ENCODE data around the gene NOX3. TPM values are rescaled to one million over a fixed set of nuclear protein-coding genes. Genes with fewer than 3 reads are reported as not detected.

The NOX3 gene
- polyA plus RNA-seq, 1 donor from 2014 or later: 0.11 TPM

GRCh38 chr6:155432293-155432692 is 23.3 kb downstream of the NOX3 start:
- no peak overlapping the region for H2AFZ ChIP-seq (ENCODE audit: low read depth, low read length)
- H3F3A ChIP-seq (ENCODE audit: insufficient read depth, low read length, poor library complexity, severe bottlenecking): no peaks in the 10 kb centered on the region
- H3K27me3 ChIP-seq (ENCODE audit: insufficient read depth, low read depth, low read length): no peaks in the 10 kb centered on the region
- H3K79me2 ChIP-seq (replicated peaks; ENCODE audit: insufficient read depth, low read length): no peaks in the 10 kb centered on the region
- H3K9me3 ChIP-seq (ENCODE audit: low read length): no peaks in the 10 kb centered on the region
- no peak overlapping the region for H3K4me3 ChIP-seq (ENCODE audit: low read length)
- H3K9me2 ChIP-seq (ENCODE audit: insufficient read depth, low read length): no peaks in the 10 kb centered on the region
- no peak overlapping the region for H3K4me2 ChIP-seq (ENCODE audit: low read length)
- H3K9ac ChIP-seq (ENCODE audit: low read length): no peak overlapping the region
- no peaks in the 10 kb centered on the region for H3K36me3 ChIP-seq (ENCODE audit: insufficient read depth, low read length)
- TF ChIP-seq POLR2AphosphoS5 (IDR thresholded peaks at IDR 0.05): no peak
- no peak for TF ChIP-seq EP300 (conservative IDR thresholded peaks at IDR 0.05; ENCODE audit: poor library complexity, severe bottlenecking)
- no peak for TF ChIP-seq RAD21 (conservative IDR thresholded peaks at IDR 0.05)
- no peak for TF ChIP-seq EZH2 (IDR thresholded peaks at IDR 0.05; ENCODE audit: borderline replicate concordance, insufficient read depth, low read length, poor library complexity, severe bottlenecking)
- TF ChIP-seq REST (IDR thresholded peaks at IDR 0.05; ENCODE audit: borderline replicate concordance): no peak
- TF ChIP-seq SMC3 (conservative IDR thresholded peaks at IDR 0.05; ENCODE audit: poor library complexity): no peak
- TF ChIP-seq, protein P1, sequence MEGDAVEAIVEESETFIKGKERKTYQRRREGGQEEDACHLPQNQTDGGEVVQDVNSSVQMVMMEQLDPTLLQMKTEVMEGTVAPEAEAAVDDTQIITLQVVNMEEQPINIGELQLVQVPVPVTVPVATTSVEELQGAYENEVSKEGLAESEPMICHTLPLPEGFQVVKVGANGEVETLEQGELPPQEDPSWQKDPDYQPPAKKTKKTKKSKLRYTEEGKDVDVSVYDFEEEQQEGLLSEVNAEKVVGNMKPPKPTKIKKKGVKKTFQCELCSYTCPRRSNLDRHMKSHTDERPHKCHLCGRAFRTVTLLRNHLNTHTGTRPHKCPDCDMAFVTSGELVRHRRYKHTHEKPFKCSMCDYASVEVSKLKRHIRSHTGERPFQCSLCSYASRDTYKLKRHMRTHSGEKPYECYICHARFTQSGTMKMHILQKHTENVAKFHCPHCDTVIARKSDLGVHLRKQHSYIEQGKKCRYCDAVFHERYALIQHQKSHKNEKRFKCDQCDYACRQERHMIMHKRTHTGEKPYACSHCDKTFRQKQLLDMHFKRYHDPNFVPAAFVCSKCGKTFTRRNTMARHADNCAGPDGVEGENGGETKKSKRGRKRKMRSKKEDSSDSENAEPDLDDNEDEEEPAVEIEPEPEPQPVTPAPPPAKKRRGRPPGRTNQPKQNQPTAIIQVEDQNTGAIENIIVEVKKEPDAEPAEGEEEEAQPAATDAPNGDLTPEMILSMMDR (IDR thresholded peaks at IDR 0.05; ENCODE audit: poor library complexity, severe bottlenecking): no peak
- TF ChIP-seq MXI1 (conservative IDR thresholded peaks at IDR 0.05; ENCODE audit: poor library complexity, severe bottlenecking): no peak
- no peak for TF ChIP-seq TAF1 (IDR thresholded peaks at IDR 0.05; ENCODE audit: low read depth)
- no peaks in the 10 kb centered on the region for H4K20me1 ChIP-seq (ENCODE audit: insufficient read depth)
- peak overlapping the region; percentile 62 for H3K27ac ChIP-seq (ENCODE audit: low read length)

- H3K4me2 ChIP-seq (ENCODE audit: low read length): no peak overlapping the region
- H3K9me2 ChIP-seq (ENCODE audit: insufficient read depth, low read length): no peaks in the 10 kb centered on the region
- H3K27me3 ChIP-seq (ENCODE audit: insufficient read depth, low read depth, low read length): no peaks in the 10 kb centered on the region
- H3K79me2 ChIP-seq (replicated peaks; ENCODE audit: insufficient read depth, low read length): no peaks in the 10 kb centered on the region
- no peaks in the 10 kb centered on the region for H4K20me1 ChIP-seq (ENCODE audit: insufficient read depth)
- no peaks in the 10 kb centered on the region for H3K36me3 ChIP-seq (ENCODE audit: insufficient read depth, low read length)
- no peak overlapping the region for H2AFZ ChIP-seq (ENCODE audit: low read depth, low read length)
- H3K27ac ChIP-seq (ENCODE audit: low read length): no peak overlapping the region
- no peaks in the 10 kb centered on the region for H3F3A ChIP-seq (ENCODE audit: insufficient read depth, low read length, poor library complexity, severe bottlenecking)
- TF ChIP-seq EZH2 (IDR thresholded peaks at IDR 0.05; ENCODE audit: borderline replicate concordance, insufficient read depth, low read length, poor library complexity, severe bottlenecking) (no peak), RAD21 (conservative IDR thresholded peaks at IDR 0.05) (no peak)
- TF ChIP-seq, protein P1 (IDR thresholded peaks at IDR 0.05; ENCODE audit: poor library complexity, severe bottlenecking): no peak
- H3K9me3 ChIP-seq (ENCODE audit: low read length): no peaks in the 10 kb centered on the region
- no peak overlapping the region for H3K9ac ChIP-seq (ENCODE audit: low read length)
- no peak overlapping the region for H3K4me3 ChIP-seq (ENCODE audit: low read length)
Measured at GRCh38 chr6:155429321-155429893, 26.2 kb downstream of the NOX3 start.

Data from neural cell (in vitro differentiated cells).